ENCODE measurements around the gene SCYGR2.

Gene SCYGR2

DNA sequence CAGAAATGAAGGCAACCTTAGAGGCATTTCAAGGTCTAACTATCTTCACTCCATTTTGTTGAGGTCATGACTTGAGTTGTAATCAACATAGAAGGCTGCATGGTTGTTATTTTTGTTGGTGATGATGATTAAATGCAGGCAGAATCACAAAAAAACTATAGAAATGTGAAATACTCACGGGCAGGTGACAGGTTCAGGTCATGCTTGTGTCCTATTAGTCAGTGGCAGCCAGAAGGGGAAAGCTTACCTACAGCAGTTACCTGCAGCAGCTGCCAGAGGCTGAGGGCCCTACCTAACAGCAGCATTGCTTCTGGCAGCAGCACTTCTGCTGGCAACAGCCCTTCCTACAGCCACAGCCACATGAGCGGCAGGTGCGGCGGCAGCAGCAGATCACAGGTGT, 15.6 kb downstream of the SCYGR2 start:
- DNase-seq: no peak

DNA sequence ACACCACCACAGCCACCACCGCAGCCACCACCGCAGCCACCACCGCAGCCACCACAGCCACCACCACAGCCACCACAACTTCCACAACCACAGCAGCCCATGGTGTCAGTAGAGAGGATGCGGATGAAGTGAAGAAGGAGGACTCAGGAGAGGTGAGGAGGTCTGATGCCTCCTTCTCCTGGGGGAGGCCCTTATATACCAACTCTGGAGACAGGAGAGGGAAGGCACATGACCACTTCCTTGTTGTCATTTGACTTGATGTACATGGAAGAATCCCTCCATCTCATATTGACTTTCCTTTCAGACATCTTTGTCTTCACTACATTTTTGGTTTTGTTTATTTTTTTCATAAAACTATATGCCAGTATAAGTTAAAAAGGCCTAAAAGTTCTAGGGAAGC, 16.0 kb downstream of the SCYGR2 start, which contains the start of gene SCYGR3:
Gene SCYGR3, minus strand, starts transcription at position 101 of the 400 bp plus-strand sequence. Its CDS starts 0 bp downstream, at position 101.
- no peak for DNase-seq

DNA sequence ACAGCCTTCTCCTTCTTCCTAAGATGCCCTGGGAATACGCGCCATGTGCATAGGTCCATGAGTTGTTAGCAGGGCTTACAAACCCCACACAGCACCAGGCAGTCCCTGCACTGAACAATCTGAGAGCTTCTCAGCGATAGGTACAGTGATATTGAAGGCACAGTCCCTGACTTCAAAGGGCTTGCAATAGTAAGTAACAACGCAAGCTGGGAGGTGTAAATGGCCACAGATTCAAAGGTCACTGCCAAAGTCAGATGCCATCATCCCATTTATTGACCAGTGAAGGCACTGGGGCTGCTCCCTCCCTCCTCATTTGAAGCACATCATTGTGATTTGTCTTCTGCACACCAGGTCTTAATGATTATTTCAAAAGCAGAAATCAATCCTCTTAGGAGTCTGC, 16.5 kb downstream of the SCYGR2 start:
- DNase-seq: no peak

DNA sequence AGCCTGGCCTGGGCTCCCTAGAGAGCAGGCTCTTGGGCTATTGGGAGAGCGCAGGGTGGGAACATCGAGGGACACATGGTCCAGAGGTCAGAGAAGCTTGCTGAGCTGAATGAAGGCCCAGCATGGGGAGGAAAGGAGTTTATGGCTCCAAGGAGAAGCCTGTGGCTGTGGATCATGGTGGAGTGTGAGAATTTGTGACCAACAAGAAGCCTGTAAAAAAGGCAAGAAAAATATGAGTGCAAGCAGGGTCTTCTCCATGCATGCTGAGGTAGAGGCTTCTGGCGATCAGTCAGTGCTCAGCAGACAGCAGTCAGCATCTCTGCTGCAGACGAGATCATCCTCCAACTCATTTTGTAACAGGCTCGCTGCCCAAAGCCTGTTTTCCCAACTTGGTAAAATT, 17.2 kb downstream of the SCYGR2 start:
- DNase-seq: no peak

DNA sequence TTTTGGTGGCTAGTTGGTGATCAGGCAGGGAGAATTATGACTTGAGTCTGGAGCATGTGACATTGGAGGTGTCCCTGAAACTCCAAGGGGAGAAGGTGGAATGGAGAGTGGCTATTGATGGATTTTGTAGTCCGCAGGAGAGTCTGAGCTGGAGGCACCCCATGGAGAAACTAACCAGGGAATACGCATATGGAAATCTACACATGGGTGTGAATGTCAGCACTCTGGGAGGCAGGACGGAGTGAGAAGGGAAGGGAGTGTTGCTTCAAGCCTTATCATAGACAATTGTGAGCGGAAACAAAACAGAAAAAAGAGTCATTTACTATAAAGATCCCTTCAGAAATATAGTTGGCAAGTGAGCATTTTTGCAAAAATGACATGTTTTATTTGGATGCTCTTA, 17.9 kb downstream of the SCYGR2 start:
- no peak for DNase-seq

DNA sequence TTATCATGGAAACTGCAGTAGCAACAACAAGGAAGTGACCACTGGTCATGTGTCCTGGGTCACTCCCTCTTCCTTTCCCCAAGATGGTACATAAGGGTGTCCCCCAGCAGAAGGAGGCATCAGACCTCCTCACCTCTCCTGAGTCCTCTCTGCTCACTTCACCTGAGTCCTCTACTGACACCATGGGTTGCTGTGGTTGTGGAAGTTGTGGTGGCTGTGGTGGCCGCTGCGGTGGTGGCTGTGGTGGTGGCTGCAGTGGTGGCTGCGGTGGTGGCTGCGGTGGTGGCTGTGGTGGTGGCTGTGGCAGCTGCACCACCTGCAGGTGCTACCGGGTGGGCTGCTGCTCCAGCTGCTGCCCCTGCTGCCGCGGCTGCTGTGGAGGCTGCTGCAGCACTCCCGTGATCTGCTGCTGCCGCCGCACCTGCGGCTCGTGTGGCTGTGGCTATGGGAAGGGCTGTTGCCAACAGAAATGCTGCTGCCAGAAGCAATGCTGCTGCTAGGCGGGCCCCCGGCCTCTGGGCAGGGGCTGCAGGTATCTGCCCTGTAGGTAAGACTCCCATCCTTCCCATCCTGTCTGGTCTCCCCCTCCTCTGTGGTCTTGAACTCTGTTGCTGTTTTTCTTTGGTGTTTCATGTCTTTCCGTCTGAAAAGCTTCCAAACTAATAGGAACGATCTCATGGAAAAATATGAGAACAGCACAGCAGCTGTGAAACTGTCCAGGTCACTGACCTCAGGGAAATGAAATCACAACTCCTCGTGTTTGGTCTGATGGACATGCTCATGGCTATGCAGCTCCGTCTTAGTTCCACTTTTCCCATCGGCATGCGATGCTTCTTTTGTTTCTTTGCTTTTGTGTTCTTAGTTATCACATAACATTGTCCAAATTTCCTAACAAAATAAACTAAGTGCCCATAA, 18.9 kb downstream of the SCYGR2 start, which contains the start of gene SCYGR4:
Gene SCYGR4, plus strand, starts transcription at position 183 of the 915 bp plus-strand sequence. Its CDS starts 0 bp downstream, at position 183.
- DNase-seq: no peak

DNA sequence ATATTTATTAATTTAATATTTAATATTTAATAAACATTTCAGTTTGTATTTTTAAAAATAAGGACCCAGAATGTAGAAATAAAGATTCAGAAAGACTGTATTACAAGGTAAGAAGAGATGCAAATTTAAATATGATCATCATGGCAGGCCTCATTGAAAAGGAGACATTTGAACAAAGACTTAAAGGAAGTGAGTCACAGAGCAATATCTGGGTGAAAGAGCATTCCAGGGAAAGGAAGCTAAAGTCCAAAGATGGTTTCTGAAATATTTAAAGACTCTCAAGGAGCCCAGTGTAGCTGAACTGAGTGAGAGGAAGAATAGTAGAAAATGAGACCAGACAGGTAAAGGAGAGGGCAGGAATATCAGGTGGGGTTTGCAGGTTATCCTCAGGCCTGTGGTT, 24.5 kb downstream of the SCYGR2 start:
- DNase-seq: no peak

DNA sequence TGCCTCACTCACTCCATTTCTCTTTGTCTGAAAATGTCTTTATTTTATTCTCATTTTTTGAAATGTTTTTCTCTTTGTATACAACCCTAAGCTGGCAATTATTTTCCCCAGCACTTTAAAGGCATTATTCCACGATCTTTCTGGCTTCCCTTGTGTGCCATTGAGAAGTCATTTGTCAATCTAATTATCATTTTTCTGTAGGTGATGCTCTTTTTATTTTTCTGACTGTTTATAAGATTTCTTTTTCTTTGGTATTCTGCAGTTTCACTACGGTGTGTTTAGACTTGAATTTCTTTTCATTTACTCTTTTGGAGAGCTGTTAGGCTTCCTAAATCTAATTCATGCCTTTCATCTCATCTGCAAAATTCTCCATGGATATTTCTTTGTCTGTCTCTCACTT, 26.7 kb downstream of the SCYGR2 start:
- DNase-seq: no peak

DNA sequence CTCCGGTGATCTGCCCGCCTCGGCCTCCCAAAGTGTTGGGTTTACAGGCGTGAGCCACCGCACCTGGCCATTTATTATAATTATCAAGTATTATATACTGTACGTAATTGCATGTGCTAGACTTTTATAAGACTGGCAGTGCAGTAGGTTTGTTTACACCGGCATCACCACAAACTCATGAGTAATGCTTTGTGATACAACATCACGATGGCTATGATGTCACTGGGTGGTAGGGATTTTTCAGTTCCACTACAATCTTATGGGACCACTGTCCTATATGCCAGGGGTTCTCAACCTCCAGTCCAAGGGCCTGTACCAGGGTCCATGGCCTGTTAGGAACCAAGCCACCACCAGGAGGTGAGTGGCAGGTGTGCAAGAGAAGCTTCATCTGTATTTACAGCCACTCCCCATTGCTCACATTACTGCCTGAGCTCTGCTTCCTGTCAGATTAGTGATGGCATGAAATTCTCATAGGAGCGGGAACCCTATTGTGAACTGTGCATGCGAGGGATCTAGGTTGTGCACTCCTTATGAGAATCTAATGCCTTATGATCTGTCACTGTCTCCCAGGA, 28.0 kb downstream of the SCYGR2 start:
- no peak for DNase-seq

DNA sequence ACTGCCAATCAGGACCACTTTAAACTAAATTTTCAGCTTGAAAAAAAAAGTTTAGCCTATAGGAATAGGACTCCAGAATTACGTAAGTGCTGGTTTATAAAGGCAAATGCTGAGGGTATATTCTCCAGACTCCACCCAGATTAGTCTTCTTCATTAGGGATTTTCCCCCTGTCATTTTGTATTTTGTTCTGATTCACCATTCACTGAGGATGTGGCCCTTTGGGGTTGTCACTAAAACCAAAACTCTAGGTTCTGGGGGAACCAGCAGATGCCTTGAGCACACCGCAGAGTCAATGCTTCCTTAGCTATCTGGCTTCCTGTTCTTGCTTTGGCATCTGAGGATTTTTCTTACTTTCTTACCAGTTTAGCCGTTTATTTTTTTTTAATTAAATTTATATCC, 29.1 kb downstream of the SCYGR2 start:
- DNase-seq: no peak

DNA sequence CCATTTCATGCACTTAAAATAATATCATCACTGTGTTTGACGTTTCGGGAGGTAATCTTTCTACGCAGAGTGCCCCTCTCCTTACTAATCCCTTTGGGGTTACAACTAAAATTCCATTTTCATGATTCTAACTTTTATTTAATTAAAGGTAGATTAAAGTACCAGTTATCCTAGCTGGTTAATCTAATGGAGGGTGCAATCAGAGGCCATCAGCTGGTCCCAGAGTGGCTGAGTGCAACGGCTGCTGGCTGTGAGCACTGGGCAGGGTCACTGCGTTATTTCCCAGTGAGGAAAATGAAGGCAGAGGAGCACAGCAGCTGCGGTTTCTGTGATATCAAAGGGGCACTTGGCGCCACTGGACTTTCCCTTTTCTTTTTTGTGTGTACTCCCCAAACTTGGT, 30.7 kb downstream of the SCYGR2 start:
- no peak for DNase-seq

DNA sequence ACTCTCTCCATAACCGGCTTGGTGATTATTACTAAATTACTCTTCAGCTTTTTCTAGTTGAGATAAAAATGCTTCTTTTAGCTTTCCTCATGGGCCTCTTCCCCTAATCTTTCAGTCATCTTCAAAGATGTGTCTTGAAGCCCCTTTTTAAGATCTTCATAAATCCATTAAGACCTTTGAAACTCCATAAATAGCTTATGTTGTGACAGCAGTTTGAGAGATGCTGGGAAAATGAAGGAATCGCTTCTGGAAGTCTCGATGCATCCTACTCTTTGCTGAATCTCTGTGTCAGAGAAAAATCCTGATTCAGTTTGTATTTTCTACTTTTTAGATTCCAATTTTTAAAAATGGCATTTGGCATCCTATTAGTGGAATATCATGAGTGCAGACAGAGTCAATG, 31.6 kb downstream of the SCYGR2 start:
- no peak for DNase-seq

DNA sequence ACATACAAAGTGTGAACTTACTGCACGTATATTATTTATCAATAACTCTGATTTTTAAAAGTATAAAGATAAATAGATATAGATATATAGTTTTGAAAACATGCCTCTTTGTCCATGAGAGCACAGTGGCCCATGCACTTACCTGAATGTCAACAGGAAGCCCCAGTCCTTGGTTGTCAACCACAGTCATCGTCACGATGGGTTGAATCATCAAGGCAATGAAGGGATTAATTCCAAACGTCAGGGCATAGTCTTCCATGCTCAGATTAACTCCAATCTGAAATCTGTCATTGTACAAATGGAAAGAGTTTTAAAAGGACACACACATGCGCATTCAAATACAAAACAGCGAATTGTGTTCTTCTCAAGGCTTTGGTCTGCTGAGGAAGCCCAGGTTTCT, 34.1 kb downstream of the SCYGR2 start:
- no peak for DNase-seq

DNA sequence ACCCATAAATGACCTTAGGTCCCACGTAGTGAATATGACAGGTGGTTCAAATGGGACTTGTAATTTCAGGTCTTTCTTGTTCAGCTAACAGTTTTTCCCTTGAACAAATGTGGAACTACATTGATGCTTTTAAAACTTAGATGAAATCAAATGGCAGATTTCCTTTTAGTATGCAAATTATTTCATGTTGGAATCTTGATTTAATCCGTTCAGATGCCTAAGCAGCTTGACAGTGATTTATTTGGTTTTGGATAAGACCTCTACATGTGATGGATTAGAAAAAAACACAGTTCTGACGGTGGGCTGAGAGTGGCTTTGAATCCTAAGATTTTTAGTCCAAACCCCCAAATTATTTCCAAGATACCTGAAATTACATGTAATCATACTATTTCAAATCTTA, 35.5 kb downstream of the SCYGR2 start:
- no peak for DNase-seq

DNA sequence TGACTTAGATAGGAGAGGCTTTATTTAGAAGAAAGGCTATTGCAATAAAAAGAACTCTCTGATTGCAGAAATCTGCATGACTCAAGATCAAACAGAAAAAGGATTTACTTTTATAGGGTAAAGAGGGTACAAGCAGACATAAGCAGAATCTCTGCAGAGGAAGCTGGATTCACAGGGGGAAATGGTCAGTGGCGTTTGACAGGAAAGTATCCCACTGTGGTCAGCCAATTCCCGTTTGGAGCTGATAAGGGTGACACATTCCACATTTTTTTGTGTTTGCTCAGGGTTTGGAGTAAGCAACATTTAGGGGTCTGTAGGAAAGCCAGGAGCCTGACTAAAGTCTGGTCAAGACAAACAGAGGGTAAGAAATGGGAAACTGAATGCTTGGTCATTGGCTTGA, 44.0 kb downstream of the SCYGR2 start:
- DNase-seq: no peak

DNA sequence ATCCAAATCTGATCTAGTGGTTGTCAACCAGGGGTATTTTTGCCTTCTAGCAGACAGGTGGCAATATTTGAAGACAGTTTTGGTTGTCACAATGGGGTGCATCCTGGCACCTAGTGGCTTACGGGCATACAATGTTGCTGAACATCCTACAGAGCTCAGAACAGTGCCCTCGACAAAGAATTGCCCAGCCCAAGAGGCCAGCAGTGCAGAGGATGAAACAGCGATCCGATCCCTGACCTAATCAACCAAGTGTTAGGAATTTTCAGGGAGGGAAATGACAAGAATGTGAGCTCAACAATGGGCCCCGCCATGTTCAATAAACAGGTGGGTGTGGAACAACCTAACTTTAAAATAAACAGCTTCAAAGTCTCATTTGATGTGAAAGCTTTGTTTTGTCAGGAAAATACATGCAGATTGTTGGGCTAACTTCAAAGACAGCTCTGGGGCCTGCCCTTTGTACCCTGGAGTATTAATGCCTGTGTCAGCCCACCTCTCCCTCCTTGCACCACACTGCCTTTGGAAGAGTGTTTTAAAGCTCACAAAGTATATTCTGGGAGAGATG, 45.4 kb downstream of the SCYGR2 start:
- no peak for DNase-seq
